ENCODE measurements around the gene SLC45A2. TPM values are rescaled to one million over a fixed set of nuclear protein-coding genes. Genes with fewer than 3 reads are reported as not detected.

The SLC45A2 gene
- total RNA-seq, 4 donors from 2014 or later, result 1.2 to 7.6 (median 1.9) TPM

- H3K4me3 ChIP-seq, result no peak overlapping the region
- DNase-seq (ENCODE audit: low spot score in 2 of 2), result no peak
- no peak overlapping the region for H3K27ac ChIP-seq
- no peaks in the 10 kb centered on the region for H3K27me3 ChIP-seq
- H3K9me3 ChIP-seq, result no peaks in the 10 kb centered on the region
- WGBS, result 61% methylated on average over 1 of the region's 1 CpG
- TF ChIP-seq POLR2AphosphoS5 (IDR thresholded peaks at IDR 0.05), result no peak
- TF ChIP-seq POLR2A (IDR thresholded peaks at IDR 0.05), result no peak
- TF ChIP-seq EP300 (IDR thresholded peaks at IDR 0.05), result no peak
- TF ChIP-seq, protein P1, sequence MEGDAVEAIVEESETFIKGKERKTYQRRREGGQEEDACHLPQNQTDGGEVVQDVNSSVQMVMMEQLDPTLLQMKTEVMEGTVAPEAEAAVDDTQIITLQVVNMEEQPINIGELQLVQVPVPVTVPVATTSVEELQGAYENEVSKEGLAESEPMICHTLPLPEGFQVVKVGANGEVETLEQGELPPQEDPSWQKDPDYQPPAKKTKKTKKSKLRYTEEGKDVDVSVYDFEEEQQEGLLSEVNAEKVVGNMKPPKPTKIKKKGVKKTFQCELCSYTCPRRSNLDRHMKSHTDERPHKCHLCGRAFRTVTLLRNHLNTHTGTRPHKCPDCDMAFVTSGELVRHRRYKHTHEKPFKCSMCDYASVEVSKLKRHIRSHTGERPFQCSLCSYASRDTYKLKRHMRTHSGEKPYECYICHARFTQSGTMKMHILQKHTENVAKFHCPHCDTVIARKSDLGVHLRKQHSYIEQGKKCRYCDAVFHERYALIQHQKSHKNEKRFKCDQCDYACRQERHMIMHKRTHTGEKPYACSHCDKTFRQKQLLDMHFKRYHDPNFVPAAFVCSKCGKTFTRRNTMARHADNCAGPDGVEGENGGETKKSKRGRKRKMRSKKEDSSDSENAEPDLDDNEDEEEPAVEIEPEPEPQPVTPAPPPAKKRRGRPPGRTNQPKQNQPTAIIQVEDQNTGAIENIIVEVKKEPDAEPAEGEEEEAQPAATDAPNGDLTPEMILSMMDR (IDR thresholded peaks at IDR 0.05), result no peak
- peaks cover 27% of the 10 kb centered on the region for H3K36me3 ChIP-seq
- H3K4me1 ChIP-seq, result peaks cover 4% of the 10 kb centered on the region
Observed at GRCh38 chr5:33994845-33995244, 10.4 kb upstream of the SLC45A2 start.

GRCh38 chr5:33992864-33993263 lies 8.4 kb upstream of the SLC45A2 start:
- 91% methylated on average over 2 of the region's 2 CpGs for WGBS
- no peak overlapping the region for H3K4me3 ChIP-seq
- peaks cover 4% of the 10 kb centered on the region for H3K4me1 ChIP-seq
- peaks cover 35% of the 10 kb centered on the region for H3K36me3 ChIP-seq
- H3K9me3 ChIP-seq, result no peaks in the 10 kb centered on the region
- no peaks in the 10 kb centered on the region for H3K27me3 ChIP-seq
- TF ChIP-seq POLR2AphosphoS5 (IDR thresholded peaks at IDR 0.05) (no peak), EP300 (IDR thresholded peaks at IDR 0.05) (no peak), POLR2A (IDR thresholded peaks at IDR 0.05) (no peak)
- TF ChIP-seq, protein P1 (IDR thresholded peaks at IDR 0.05), result no peak
- no peak overlapping the region for H3K27ac ChIP-seq
- DNase-seq (ENCODE audit: low spot score in 2 of 2), result no peak

DNA sequence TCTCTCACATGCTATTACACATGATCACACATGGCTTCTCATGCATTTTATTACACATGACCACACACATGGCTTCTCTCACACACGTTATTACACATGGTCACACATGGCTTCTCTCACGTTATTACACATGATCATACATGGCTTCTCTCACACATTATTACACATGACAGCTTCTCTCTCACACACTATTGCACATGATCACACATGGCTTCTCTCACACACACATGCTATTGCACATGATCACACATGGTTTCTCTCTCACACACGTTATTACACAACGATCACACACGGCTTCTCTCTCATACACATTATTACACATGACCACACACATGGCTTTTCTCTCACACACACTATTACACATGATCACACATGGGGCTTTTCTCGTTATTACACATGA lies 954 bp upstream of the SLC45A2 start:
- H3K27me3 ChIP-seq, result no peaks in the 10 kb centered on the region
- DNase-seq (ENCODE audit: low spot score in 2 of 2), result no peak
- H3K9me3 ChIP-seq, result no peaks in the 10 kb centered on the region
- H3K4me1 ChIP-seq, result no peaks in the 10 kb centered on the region
- no peak overlapping the region for H3K27ac ChIP-seq
- peaks cover 28% of the 10 kb centered on the region for H3K36me3 ChIP-seq
- TF ChIP-seq EP300 (IDR thresholded peaks at IDR 0.05) (no peak), POLR2A (IDR thresholded peaks at IDR 0.05) (no peak), POLR2AphosphoS5 (IDR thresholded peaks at IDR 0.05) (no peak)
- TF ChIP-seq, protein P1 (IDR thresholded peaks at IDR 0.05), result no peak
- H3K4me3 ChIP-seq, result no peak overlapping the region
- 96% methylated on average over 6 of the region's 6 CpGs for WGBS

- Histone ChIP-seq H3K4me3 (no peak overlapping the region), H3K9me3 (no peaks in the 10 kb centered on the region), H3K36me3 (peaks cover 27% of the 10 kb centered on the region), H3K27me3 (no peaks in the 10 kb centered on the region), H3K4me1 (no peaks in the 10 kb centered on the region), H3K27ac (no peak overlapping the region)
- WGBS, result no CpG with 5 or more reads among the region's 15 CpGs
- TF ChIP-seq POLR2AphosphoS5 (IDR thresholded peaks at IDR 0.05) (no peak), EP300 (IDR thresholded peaks at IDR 0.05) (no peak), POLR2A (IDR thresholded peaks at IDR 0.05) (no peak)
- TF ChIP-seq, protein P1 (IDR thresholded peaks at IDR 0.05), result no peak
- no peak for DNase-seq (ENCODE audit: low spot score in 2 of 2)
Observed at GRCh38 chr5:33984178-33984577, 315 bp downstream of the SLC45A2 start.

DNA sequence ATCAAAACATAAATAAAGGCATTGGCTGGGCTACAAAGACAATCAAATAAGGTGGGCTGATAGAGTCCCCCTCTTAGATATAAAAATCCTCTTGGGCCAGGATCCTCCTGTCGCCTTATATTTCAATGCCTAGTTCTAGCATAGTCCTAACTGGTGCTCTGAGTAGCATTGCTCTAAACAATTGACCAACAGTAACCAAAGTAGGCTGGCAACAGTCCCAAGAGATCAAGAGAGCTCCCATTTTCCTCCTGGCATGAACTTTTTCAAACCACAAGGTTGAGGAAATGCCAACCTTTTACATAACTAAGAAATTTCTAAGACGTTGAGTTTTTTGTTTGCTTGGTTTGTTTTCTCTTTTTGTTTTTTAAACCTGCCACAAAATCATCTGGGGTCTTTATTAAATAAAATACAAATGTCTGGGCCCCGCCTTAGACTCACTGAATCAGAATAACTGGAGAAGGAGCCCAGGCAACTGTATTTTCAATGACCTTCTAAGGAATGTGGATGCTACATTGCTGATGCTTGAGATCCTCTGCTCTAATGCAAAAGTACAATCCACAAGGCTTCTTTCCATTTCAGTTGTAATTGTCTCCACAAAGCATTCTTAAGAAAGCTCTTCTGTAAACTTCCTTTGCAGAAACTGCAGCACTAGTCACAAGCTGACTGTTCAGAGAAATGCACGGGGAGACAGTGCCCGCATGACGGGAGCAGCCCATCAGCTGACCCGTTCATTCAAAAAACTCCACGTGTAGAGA lies 2.9 kb downstream of the SLC45A2 start:
- DNase-seq (ENCODE audit: low spot score in 2 of 2), result no peak
- Histone ChIP-seq H3K27ac (no peak overlapping the region), H3K4me3 (no peak overlapping the region), H3K27me3 (no peaks in the 10 kb centered on the region), H3K36me3 (peaks cover under 1% of the 10 kb centered on the region), H3K9me3 (no peaks in the 10 kb centered on the region), H3K4me1 (no peaks in the 10 kb centered on the region)
- WGBS, result 80% methylated on average over 8 of the region's 8 CpGs
- no peak for TF ChIP-seq POLR2AphosphoS5 (IDR thresholded peaks at IDR 0.05)
- TF ChIP-seq, protein P1 (IDR thresholded peaks at IDR 0.05), result no peak
- TF ChIP-seq EP300 (IDR thresholded peaks at IDR 0.05), result no peak
- no peak for TF ChIP-seq POLR2A (IDR thresholded peaks at IDR 0.05)
